Measurements from ENCODE around the gene GAS6.
A peak's percentile ranks its signal among the peaks of the same experiment; 100 is the strongest.

GAS6 gene

DNA sequence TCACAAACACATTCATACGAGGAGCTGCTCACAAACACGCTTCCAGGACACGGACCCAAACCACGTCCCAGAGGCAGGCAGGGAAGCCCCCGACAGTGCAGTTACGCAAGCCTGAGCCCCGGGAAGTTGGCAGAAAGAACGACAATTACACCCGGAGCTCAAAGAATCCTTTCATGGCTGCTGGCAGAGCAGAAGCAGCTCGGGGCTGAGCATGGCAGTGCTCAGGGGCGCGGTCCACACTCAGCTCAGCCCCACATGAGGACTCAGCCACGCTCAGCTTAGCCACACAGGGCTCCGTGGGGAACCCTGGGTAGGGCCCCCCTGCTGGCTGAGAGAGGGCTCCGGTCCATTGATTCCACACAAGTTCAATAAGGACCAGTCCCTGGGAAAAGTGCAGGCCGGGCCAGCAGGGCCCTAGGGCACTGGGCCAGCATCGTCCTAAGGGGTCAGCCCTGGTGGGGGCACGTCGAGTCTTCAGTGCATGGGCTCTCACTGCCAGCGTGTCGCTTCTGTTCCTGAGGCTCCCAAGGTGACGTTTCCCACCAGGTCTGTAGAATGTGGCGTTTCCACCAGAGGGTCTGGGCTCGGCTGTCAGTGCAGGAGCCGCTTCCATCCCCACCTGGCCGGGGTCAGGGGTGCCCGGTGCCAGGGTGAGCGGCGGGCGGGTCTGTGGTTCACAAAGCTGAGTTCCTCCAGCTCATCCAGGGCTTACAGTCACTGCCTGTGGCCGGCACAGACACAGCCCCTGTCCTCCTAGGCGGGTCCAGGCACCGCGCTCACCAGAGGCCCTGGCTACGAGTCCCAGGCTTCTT, 23.1 kb downstream of the GAS6 start:
- TF ChIP-seq, protein P1, sequence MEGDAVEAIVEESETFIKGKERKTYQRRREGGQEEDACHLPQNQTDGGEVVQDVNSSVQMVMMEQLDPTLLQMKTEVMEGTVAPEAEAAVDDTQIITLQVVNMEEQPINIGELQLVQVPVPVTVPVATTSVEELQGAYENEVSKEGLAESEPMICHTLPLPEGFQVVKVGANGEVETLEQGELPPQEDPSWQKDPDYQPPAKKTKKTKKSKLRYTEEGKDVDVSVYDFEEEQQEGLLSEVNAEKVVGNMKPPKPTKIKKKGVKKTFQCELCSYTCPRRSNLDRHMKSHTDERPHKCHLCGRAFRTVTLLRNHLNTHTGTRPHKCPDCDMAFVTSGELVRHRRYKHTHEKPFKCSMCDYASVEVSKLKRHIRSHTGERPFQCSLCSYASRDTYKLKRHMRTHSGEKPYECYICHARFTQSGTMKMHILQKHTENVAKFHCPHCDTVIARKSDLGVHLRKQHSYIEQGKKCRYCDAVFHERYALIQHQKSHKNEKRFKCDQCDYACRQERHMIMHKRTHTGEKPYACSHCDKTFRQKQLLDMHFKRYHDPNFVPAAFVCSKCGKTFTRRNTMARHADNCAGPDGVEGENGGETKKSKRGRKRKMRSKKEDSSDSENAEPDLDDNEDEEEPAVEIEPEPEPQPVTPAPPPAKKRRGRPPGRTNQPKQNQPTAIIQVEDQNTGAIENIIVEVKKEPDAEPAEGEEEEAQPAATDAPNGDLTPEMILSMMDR (IDR thresholded peaks at IDR 0.05; ENCODE audit: low read depth, low read length, missing control alignments): peak; percentile 3
- Histone ChIP-seq H3K36me3 (replicated peaks) (no peaks in the 10 kb centered on the region), H3K4me3 (ENCODE audit: low read depth, low read length) (no peak overlapping the region), H3K27me3 (replicated peaks) (no peaks in the 10 kb centered on the region), H3K27ac (no peak overlapping the region)
- DNase-seq: no peak
- in situ Hi-C loops (cut with HindIII; ENCODE audit: low pct_ligation_motif_present, low sequenced_read_pairs): no loop called here

DNA sequence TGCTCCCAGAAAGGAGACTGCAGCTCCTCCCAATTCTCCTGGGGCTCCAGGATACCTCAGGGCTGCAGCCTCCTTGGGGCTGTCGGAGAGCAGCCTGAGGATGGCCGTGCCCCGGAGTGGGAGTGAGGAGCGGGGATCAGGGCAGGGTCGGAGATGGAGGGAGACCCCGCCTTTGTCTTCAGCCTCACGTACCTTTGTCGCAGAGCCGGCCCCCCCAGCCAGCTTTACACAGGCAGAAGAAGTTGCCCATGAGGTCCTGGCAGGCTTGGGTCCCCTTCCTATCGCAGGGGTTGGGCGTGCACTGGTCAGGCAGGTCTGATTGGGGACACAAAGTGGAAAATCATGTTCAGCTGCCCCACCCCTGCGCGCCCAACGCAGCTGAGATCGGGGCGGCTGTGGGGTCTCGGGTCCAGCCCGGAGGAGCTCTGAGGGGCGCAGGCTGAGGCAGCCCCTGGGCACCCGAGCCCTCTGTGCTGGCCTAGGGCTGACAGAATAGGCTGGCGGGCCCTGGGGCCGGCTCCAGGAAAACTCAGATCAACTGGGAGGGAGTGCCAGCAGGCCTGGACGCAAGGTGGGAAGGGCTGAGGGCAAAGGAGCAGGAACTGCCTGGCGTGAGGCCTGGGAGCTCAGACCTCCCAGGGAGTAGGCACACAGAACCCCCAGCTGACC, 24.2 kb downstream of the GAS6 start:
- H3K36me3 ChIP-seq (replicated peaks): no peaks in the 10 kb centered on the region
- no peaks in the 10 kb centered on the region for H3K27me3 ChIP-seq (replicated peaks)
- DNase-seq: no peak
- no peak overlapping the region for H3K27ac ChIP-seq
- no peak overlapping the region for H3K4me3 ChIP-seq (ENCODE audit: low read depth, low read length)
- in situ Hi-C loops (cut with HindIII; ENCODE audit: low pct_ligation_motif_present, low sequenced_read_pairs): no loop called here
- TF ChIP-seq, protein P1 (IDR thresholded peaks at IDR 0.05; ENCODE audit: low read depth, low read length, missing control alignments): no peak

DNA sequence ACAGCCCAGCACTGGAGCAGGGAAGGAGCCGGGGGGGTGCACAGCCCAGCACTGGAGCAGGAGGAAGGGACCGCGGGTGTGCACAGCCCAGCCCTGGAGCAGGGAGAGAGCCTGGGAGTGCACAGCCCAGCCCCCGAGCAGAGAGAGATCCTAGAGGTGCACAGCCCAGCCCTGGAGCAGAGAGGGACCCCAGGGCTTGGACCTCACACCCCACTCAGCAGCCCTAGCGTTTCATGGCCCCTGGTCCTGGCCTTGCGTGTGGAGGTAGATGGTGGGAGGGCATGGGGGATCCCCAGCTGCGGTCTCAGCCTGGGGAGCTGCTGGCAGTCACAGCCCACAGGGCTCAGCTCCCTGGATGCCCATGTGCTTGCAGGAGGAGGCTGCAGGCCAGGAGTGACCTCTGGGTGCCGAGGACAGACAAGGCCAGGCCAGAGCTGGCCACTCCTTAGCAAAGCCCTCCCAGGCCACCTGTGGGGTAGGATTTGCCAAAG, 25.1 kb downstream of the GAS6 start:
- H3K27me3 ChIP-seq (replicated peaks): no peaks in the 10 kb centered on the region
- in situ Hi-C loops (cut with HindIII; ENCODE audit: low pct_ligation_motif_present, low sequenced_read_pairs): no loop called here
- peak overlapping the region; percentile 3 for H3K4me3 ChIP-seq (ENCODE audit: low read depth, low read length)
- no peak overlapping the region for H3K27ac ChIP-seq
- DNase-seq: no peak
- TF ChIP-seq, protein P1 (IDR thresholded peaks at IDR 0.05; ENCODE audit: low read depth, low read length, missing control alignments): no peak
- no peaks in the 10 kb centered on the region for H3K36me3 ChIP-seq (replicated peaks)

DNA sequence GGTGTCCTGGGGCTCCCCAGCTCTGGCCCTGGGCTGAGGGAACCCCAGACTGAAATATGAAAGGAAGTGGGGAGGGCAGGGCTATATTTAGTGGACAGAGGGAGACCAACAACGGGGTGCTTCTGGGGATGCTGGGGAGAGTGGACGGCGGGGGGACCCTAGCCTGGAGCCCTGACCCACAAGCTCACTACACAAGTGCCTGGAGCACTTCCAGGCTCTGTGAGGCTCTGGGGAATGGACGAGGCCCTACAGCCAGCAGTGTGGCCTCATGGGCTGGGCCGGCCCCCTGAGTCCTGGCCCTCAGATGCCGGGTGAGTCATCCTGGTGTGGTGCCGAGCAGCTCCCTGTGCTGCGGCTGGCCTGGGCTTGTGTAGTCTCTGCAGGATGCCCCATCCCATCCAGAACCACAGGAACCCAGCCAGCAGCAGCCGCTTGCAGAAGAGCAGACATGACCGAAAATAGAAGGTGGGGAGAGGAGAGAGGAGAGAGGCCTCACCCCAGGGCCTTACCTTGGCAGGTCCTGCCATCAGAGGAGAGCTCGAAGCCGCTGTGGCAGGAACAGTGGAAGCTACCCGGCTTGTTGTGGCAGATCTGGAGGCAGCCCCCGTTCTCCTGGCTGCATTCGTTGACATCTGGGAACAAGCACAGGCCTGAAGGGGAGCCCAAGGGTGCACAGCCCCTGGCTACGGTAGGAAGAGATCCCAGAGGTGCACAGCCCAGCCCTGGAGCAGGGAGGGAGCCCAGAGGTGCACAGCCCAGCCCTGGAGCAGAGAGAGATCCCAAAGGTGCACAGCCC, 26.1 kb downstream of the GAS6 start:
- peak overlapping the region; percentile 98 for H3K27ac ChIP-seq
- peak overlapping the region; percentile 35 for H3K4me3 ChIP-seq (ENCODE audit: low read depth, low read length)
- TF ChIP-seq, protein P1 (IDR thresholded peaks at IDR 0.05; ENCODE audit: low read depth, low read length, missing control alignments): no peak
- peak; percentile 96 for DNase-seq
- H3K27me3 ChIP-seq (replicated peaks): no peaks in the 10 kb centered on the region
- no peaks in the 10 kb centered on the region for H3K36me3 ChIP-seq (replicated peaks)
- in situ Hi-C loops (cut with HindIII; ENCODE audit: low pct_ligation_motif_present, low sequenced_read_pairs): no loop called here

DNA sequence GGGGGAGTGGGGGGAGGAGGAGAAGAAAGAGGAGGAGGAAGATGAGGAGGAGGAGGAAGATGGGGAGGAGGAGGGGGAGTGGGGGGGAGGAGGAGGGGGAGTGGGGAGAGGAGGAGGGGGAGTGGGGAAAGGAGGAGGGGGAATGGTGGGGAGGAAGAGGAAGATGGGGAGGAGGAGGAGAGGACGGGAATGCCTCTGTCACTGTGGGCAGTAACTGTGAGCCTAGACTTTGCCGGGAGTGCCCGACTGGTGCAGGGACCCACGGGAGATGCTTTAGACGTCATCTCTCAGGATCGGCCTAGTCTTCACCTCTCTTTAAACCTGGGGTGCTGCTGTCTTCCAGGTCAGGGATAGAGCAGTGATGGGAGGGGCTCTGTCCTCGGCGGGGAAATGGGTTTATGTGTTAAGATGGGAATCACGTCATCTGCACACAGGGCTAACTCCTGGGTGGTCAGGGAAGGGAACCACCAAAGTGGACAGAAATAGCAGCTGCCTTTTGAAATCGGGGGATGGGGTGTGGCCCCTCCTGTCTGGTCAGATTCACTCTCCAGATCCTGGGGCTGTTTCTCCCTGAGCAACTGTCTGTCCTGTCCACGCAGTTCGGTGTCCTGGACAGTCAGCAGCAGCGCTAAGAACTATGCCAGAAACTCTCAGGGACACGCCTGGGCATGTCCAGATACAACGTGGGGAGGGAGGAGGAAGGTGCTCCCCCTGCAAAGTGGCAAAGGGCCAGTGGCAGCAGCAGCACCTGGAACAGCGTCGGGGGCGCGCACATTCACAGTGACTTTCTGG, 26.9 kb downstream of the GAS6 start:
- Histone ChIP-seq H3K27ac (peak overlapping the region; percentile 98), H3K4me3 (ENCODE audit: low read depth, low read length) (no peak overlapping the region), H3K36me3 (replicated peaks) (no peaks in the 10 kb centered on the region), H3K27me3 (replicated peaks) (no peaks in the 10 kb centered on the region)
- in situ Hi-C loops (cut with HindIII; ENCODE audit: low pct_ligation_motif_present, low sequenced_read_pairs): no loop called here
- peak; percentile 81 for DNase-seq
- TF ChIP-seq, protein P1 (IDR thresholded peaks at IDR 0.05; ENCODE audit: low read depth, low read length, missing control alignments): no peak

All from brain microvascular endothelial cell (primary cell).